ENCODE measurements around the gene ATOX1. TPM values are rescaled to one million over a fixed set of nuclear protein-coding genes. Genes with fewer than 3 reads are reported as not detected.
"Not testable (repeated sequence)": the region's sequence is repeated elsewhere in the genome, so short reads cannot be mapped to it uniquely, and the experiment has no call there.

Gene ATOX1
- total RNA-seq, 1 donor from 2014 or later, result 179 TPM

DNA sequence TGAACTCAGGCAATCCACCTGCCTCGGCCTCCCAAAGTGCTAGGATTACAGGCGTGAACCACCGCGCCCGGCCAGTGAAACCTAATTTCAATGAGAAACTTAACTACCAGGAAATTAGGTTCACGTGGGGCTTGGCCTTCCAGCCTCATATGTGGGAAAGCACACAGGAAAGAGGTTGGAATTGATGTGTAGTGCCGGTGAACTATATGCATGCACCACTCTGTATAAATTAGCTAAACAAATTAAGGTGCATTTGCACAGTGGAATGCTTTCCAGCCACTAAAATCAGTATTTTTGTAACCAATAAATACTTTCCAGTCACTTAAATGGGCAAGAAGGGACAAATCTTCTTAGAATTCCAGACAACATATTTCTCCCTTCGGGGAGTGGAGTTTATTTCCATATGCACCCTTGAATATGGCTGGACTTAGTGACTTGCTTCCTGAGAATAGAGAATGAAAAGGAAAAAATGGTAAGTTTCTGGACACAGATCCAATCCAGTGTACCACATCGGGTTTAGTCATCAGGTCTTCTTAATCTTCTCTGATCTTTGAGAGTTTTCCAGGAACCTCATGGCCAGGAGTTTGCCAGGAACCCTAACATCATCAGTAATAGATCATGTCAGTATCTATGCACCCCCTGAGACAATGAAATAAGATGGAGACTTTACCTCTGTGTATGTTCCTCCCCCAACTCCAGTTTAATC, 24.9 kb downstream of the ATOX1 start:
- TF ChIP-seq, protein P1, sequence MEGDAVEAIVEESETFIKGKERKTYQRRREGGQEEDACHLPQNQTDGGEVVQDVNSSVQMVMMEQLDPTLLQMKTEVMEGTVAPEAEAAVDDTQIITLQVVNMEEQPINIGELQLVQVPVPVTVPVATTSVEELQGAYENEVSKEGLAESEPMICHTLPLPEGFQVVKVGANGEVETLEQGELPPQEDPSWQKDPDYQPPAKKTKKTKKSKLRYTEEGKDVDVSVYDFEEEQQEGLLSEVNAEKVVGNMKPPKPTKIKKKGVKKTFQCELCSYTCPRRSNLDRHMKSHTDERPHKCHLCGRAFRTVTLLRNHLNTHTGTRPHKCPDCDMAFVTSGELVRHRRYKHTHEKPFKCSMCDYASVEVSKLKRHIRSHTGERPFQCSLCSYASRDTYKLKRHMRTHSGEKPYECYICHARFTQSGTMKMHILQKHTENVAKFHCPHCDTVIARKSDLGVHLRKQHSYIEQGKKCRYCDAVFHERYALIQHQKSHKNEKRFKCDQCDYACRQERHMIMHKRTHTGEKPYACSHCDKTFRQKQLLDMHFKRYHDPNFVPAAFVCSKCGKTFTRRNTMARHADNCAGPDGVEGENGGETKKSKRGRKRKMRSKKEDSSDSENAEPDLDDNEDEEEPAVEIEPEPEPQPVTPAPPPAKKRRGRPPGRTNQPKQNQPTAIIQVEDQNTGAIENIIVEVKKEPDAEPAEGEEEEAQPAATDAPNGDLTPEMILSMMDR (IDR thresholded peaks at IDR 0.05), result no peak
- no peak for DNase-seq (ENCODE audit: low spot score in 2 of 2)
- intact Hi-C loops (cut with DNase I), result no loop called here
- Histone ChIP-seq H3K27me3 (no peaks in the 10 kb centered on the region), H3K4me3 (no peak overlapping the region), H3K27ac (no peak overlapping the region), H3K36me3 (peaks cover 0 to 5% of the 10 kb centered on the region in 2 donors), H3K9me3 (peaks cover 0 to 4% of the 10 kb centered on the region in 2 donors), H3K4me1 (no peaks in the 10 kb centered on the region)

DNA sequence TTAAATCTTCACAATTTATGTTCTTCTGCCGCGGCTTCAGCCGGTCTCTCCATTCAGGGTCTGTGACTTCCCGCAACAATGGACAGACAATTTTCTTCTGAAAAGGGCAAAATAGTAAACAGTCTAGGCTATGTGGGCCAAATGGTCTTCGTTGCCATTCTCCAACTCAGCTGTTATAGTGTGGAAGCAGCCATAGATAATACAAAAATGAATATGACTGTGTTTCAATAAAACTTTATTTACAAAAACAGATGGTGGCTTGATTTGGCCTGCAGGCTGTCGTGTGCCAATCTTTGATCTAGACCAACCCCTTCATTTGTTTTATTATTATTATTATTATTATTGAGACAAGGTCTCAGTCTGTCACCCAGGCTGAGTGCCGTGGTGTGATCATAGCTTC, 28.1 kb downstream of the ATOX1 start:
- Histone ChIP-seq H3K27me3 (no peaks in the 10 kb centered on the region), H3K4me1 (no peaks in the 10 kb centered on the region), H3K36me3 (peaks cover 0 to 5% of the 10 kb centered on the region in 2 donors), H3K9me3 (peaks cover 0 to 4% of the 10 kb centered on the region in 2 donors), H3K27ac (no peak overlapping the region), H3K4me3 (no peak overlapping the region)
- TF ChIP-seq, protein P1 (IDR thresholded peaks at IDR 0.05), result no peak
- intact Hi-C loops (cut with DNase I), result no loop called here
- no peak for DNase-seq (ENCODE audit: low spot score in 2 of 2)

DNA sequence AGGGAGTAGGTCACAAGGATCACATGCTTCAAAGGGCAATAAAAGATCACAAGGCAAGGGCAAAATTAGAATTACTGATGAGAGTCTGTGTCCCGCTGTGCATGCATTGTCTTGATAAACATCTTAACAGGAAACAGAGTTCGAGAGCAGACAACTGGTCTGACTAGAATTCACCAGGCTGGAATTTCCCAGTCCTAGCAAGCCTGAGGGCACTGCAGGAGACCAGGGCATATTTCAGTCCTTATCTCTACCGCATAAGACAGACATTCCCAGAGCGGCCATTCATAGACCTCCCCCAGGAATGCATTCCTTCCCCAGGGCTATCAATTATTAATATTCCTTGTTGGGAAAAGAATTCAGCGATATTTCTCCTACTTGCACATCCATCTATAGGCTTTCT, 28.8 kb downstream of the ATOX1 start:
- H3K36me3 ChIP-seq; DNase-seq (ENCODE audit: low spot score in 2 of 2); H3K4me3 ChIP-seq; H3K4me1 ChIP-seq; H3K9me3 ChIP-seq; H3K27me3 ChIP-seq; intact Hi-C loops (cut with DNase I); H3K27ac ChIP-seq: not testable (repeated sequence)

DNA sequence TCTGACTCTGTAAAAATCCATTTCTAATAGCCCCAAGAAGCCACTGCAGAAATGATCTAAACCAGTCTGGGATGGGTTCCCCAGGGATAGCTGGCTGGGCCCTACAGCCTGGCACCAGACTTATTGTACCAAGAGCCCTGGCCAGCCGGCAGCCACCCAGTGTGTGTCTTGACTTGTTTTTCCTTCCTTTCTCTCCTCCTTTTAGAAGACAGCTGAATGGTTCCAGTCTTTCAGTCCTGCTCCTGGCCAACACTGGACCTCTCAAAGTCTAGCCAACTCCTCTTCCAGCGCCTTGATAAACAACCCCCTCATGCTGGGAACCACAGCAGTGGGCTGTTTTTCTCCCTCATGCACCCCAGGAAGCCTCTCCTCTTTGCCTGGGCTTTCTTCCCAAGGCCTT, 34.1 kb downstream of the ATOX1 start:
- intact Hi-C loops (cut with DNase I), result no loop called here
- Histone ChIP-seq H3K36me3 (no peaks in the 10 kb centered on the region), H3K4me3 (no peak overlapping the region), H3K4me1 (peaks cover 6 to 14% of the 10 kb centered on the region in 2 donors), H3K9me3 (no peaks in the 10 kb centered on the region), H3K27ac (peak overlapping the region; percentile 77 to 81), H3K27me3 (no peaks in the 10 kb centered on the region)
- DNase-seq (ENCODE audit: low spot score in 2 of 2), result no peak
- TF ChIP-seq, protein P1 (IDR thresholded peaks at IDR 0.05), result no peak

DNA sequence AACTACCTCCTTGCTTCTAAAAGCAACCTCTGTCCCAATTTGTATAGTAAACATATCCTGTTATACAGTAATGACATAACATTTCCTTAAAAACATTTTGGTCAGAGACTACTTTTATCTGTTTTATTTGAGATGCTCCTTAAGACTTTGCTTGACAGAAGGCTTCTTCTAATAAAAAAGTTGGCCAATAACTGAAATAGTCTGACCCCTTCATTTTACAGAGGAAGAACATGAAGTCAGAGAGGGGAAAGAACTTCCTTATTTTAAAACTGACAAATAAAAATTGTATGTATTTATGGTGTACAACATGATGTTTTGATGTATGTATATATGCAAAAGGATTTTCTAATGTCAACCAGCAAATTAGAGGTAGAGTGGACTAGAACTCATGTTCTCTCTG, 35.9 kb downstream of the ATOX1 start:
- Histone ChIP-seq H3K27ac (peak overlapping the region; percentile 7 to 44), H3K27me3 (no peaks in the 10 kb centered on the region), H3K9me3 (no peaks in the 10 kb centered on the region), H3K4me1 (peaks cover 9 to 28% of the 10 kb centered on the region in 2 donors), H3K36me3 (no peaks in the 10 kb centered on the region), H3K4me3 (no peak overlapping the region)
- TF ChIP-seq, protein P1 (IDR thresholded peaks at IDR 0.05), result no peak
- no peak for DNase-seq (ENCODE audit: low spot score in 2 of 2)
- intact Hi-C loops (cut with DNase I), result no loop called here

DNA sequence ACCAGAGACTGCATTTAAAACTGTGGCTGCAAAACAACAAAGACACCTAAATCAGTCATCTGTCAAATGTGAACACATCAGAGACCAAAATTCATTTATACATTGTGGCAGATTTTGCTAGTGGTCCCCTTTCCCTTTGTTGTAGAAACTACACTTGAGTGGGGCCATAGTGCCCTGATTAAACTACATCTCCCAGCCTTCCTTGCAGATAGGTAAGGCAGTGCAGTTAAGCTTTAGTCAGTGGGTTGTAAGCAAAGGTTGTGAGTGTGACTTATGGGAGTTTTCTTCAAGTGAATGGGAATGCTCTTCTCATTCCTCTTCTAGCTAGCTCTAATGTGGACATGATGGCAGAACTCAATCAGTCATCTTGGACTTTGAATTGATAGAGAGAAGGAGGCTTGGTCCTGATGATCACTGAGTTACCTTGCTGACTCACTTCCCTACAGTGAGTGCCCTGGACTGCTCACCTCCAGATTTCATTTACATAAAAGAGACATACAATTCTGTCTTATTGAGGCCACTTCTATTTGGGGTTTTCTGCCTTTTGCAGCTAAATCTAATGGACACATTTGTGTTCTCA, 36.5 kb downstream of the ATOX1 start:
- TF ChIP-seq, protein P1 (IDR thresholded peaks at IDR 0.05), result no peak
- H3K36me3 ChIP-seq, result no peaks in the 10 kb centered on the region
- no peak for DNase-seq (ENCODE audit: low spot score in 2 of 2)
- peak overlapping the region; percentile 24 to 44 for H3K27ac ChIP-seq
- H3K4me1 ChIP-seq, result peaks cover 9 to 30% of the 10 kb centered on the region in 2 donors
- no peak overlapping the region for H3K4me3 ChIP-seq
- no peaks in the 10 kb centered on the region for H3K9me3 ChIP-seq
- intact Hi-C loops (cut with DNase I), result no loop called here
- H3K27me3 ChIP-seq, result no peaks in the 10 kb centered on the region

All from ascending aorta (tissue), 2 donors.